NCI-H1105 (cell line): ENCODE results near the gene DOCK2.
A peak's percentile ranks its signal among the peaks of the same experiment; 100 is the strongest.
"Not testable (repeated sequence)": the region's sequence is repeated elsewhere in the genome, so short reads cannot be mapped to it uniquely, and the experiment has no call there.

Experiments
- DNase-seq: peaks from one replicate; lab custom pipeline; 2025; lab: John Stamatoyannopoulos, UW

DOCK2 gene

DNA sequence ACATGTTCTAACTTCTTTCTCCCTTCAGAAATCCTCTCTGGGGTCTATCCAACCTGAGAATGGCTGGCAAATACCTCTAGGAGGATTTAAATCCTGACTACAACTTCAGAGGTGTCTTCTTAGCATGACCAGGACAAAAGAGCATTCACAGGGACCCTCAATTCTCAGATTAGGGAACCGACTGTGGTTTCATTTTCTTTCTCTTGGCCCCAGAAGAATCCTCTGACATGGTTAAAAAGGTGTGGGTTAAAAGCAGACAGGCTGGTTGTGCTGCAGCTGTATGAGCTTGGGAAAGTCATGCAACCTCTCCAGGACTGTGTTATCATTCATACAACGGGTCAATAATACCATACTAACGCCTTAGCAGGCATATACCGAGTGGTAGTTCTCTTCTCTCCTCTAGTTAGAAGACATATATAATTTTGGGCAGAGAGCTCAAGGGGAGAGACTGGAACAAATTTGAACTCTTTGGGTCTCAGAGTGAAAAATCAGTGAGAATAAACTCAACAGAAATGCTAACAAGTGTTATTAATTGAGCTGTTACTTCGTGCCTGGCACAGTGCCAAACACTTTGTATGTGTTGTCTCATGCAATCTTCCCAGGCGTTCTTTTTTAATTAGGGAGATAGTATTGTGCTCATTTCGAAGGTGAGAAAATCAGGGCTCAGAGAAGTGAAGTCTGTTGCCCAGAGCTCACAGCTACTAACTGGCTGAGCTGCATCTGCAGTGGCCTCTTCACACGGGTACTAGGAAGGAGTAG, 308.0 kb downstream of the DOCK2 start:
- no peak for DNase-seq

DNA sequence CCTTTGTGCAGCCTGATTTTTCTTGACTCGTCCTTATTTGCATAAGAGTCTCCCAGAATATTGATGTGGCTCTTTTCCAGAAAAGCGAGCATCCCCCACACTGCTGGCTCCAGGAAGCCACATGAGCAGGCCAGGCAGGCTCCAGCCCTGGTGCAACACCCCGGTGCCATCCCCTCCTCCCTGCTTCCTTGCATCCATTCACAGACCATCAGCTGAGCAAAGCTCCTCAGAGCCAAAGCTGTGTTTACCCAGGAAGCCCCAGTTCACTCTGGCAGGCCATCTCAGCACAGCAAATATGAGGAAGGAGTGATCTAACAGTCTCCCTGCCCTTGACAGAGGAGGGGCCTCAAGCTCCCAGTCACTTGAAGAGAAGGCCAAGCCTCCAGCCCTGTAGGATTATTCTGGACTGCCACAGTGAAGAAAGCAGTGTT, 308.8 kb downstream of the DOCK2 start:
- DNase-seq, result no peak

DNA sequence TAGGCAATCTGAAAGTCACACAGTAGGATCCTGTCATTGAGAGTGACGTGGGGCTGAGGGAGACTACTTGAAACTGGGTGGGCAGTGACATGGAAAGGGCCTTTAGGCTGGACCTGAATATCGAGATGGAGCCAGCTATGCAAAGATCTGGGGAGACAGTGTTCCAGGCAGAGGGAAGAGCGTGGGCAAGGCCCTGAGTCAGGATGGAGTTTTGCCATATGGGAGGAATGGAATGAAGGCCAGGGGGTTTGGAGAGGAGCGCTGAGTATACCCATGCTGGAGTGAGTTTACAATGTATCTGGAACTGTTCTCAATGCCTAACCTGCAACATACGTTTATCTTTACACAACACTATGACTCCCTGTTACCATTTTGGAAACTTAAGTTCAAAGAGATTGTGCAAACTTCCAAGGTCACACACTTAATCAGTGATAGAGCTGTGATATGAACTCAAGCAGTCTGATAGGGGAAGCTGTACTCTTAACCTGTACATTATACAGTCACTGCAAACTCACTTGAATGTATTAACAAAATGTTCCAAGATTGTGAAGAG, 309.7 kb downstream of the DOCK2 start:
- DNase-seq, result no peak

DNA sequence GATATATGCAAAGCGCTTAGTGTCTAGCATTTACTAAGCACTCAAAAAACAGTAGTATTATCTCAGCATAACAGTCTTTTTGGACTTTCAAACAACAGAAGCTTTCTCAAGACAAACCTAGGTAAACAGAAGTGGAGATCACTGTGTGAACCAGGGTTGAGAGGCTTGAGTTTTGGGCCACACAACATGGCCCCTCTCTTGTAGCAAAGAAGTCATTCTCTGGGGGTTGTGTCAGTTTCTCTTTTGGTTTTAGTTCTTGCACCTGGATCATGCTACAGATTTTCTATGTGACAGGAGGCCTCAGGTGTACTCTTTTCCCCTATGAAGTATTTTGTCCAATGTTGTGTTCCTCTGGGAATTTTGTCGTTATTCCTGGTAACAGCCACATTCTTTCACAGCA, 313.3 kb downstream of the DOCK2 start:
- no peak for DNase-seq

DNA sequence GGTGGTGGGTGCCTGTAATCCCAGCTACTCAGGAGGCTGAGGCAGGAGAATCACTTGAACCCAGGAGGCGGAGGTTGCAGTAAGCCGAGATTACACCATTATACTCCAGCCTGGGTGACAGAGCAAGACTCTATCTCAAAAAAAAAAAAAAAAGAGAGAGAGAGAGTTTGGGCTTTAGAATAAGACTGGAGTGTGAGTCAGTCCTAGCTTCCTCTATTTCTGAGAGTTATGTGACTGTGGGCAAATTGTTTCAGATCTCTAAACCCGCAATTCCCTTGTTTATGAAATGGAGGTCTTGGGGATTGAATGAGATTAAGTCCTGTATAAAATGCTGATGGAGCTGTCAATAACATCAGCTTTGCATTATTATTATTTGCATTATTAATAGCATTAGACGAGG, 316.1 kb downstream of the DOCK2 start:
- DNase-seq, result not testable (repeated sequence)

DNA sequence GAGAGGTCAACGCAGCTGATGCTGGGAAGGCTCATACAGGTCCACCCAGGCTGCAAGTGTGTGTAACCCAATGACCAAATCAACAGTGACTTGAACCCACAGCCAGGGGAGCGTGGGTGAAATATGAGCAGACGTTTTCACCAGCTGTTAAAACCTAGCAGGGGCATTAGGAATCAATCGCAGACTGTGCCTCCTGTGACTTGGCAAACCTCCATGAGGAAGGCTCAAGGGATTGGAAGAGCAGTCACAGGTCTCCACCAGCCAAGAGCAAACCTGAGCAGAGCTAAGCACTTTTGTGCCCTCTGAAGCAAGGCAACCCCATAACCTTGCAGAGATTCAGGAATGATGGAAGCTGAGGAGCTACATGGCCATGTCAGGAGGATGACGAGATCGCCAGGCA, 317.7 kb downstream of the DOCK2 start:
- DNase-seq, result no peak

DNA sequence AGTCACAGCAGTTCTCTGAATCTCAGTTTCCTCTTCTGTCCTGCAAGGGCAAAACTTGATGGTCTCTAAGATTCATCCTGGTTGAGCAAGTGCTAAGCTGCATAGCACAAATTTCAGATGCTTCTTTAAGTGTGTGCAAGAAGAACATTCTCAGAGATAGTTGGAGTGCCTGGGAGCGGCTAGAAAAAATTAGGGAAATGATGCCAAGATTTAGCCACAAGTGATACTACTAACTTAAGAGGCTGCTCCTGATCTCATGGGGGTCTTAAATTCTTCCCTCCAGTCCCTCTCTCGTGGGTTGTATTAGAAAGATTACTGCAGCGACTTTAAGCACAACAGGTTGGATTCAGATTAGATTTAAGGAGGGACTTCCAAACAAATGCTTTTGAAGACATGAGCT, 319.1 kb downstream of the DOCK2 start:
- no peak for DNase-seq

DNA sequence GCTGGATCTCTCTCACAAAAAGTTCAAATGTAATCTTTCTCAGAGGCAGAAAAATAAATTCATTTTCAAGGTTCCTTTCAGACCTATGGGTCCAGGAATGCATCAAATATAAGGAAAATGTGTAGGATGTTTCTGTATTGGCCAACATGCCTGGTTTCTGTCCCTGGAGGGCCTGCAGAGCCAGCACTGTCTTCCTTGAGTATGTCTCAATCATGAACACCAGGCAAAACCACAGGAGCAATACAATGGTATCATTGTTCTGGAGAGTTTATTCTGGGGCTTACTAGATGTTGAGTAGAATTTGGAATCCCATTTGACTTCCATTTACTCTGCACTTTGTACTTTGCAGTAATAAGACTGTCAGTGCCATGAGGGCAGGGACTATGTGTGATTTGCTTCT, 319.7 kb downstream of the DOCK2 start:
- no peak for DNase-seq

DNA sequence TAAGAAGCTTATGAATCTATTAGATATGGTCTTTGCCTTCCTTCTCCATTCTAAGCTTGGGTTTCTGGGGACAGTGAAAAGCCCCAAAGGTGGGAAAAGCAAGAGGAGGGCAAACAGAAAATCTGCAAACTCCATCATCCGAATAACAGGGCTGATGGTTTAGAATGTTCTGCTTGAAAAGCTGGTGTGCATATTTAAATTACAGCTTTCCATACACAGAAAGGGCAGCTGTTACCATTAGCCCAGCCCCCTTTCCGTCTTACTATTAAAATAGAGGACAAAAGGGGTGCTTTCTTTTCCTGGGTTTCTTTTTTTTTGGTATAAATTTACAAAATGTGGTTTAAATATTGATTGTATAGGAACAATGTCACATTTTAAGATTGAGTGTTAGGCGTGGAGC, 321.2 kb downstream of the DOCK2 start:
- DNase-seq, result no peak

DNA sequence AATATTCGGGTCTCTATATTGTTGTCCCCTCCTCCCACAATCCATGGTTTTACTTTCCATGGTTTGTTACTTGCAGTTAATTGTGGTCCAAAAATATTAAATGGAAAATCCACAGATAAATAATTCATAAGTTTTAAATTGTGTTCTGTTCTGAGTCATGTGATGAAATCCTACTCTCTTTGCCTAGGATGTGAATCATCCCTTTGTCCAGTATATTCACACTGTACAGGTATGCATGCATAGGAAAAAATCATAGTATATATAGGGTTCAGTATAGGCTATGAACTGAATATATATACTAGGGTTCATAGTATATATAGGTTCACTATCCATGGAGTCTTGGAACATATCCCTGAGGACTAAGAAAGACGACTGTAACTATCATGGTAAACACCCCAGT, 323.6 kb downstream of the DOCK2 start:
- DNase-seq, result no peak

DNA sequence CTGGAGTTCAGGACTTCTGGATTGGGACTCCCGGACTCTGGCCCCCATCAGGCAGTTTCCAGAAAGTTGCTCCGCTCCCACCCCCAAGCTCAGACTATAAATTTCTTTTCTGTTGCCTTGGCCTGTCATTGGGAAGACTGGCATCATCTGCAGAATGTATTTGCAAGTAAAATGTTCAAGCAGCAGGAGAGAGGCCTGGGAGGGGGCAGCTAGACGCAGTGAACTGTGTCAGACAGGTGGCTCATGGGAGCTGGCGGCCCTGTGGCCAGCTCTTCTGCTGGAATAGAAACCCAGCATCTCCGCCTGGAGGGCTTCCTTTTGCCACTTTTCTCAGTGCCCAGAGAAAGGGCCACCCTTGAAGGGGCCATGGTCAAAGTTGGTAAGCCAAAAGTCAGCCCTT, 327.2 kb downstream of the DOCK2 start:
- no peak for DNase-seq

DNA sequence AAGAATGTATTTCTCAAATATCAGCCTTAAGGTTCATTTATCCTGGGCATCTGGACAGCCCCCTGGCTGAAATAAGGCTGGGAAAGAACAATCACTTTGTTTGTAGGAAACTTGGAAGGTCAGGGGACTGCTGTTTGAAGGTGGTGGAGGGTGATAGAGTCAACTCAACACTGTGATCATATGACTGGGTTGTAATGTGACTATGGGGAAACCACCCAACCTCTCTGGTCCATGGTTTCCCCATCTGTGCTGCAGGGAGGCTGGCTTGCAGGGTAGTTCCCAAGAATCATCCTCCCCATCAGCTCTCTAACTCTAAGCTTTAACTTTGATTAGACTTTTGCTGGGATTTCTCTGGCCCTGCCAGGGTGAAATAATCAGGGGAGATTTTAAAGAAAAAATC, 333.3 kb downstream of the DOCK2 start:
- no peak for DNase-seq

DNA sequence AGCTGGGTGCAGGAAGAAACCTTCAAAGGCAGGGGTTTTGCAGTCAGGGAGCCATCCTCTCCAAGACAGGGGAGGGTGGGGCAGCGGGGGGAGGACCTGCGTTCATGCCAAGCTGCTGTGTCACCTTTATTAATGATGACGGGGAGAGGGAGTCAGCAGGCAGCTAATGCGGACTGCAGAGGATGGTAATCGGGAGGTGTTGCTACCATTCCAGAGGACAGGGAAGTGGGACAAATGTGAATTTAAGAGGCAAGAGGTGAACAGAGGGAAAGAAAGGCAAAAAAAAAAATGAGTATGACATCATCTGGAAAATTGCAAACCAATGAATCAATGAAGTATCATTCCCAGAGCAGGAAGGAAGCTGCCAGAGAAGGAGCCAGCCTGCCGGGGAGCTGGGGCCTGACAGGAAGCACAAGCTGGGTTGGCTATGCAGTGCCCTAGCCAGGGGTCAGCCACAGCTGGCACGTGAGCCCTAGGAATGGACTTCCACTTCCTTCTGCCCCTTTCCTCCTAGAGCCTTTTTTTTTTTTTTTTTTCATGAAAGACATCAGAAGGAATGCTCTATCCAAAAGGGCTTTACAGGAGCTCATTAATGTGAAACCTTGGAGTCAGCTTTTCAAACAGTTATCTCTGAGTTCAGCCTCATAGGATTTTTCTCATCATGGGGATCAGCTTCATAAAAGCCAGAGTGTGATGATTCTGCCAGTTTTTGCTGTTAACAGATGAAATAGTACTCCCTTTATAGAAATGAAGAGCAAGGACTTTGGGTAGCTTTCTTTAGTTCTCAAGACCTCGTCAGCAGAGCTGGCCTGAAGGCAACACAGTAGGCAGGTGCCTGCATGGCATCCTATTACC, 334.1 kb downstream of the DOCK2 start:
- no peak for DNase-seq

DNA sequence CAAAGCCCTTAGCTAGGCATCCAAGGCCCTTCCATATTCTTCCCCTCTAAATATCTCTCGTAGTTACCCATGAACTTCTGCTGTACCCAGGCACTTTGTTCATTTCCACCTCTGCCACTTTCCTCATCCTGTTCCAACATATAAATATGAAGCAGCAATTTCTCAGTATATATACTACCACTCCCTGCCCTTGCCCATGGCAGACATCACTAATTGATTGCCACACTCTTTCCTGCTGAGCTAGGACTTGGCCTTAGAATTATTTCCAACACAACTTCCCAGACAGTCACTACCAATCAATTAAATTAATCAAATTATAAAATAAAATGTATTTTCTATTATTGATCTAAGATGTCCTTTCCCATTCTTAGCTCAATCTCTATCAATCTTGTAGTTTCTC, 334.7 kb downstream of the DOCK2 start:
- DNase-seq, result no peak

DNA sequence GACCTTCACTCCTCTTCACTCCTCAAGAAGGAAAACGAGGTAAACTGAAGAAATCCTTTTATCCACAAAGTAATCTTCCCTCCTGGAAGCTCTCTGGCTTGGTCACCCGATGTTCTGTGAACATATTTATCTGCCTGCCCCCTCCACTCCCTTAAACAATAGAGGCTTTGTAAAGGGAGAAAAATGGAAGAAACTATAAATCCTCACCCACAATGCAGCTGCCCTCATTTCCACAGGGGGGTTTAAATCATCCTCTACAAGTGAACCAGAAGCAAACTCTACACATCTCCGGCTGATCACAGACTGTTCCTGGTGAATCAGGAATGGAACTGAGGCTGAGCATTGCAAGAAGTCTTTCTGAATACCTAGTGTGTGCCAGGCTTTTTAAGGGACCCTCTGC, 336.0 kb downstream of the DOCK2 start:
- no peak for DNase-seq

DNA sequence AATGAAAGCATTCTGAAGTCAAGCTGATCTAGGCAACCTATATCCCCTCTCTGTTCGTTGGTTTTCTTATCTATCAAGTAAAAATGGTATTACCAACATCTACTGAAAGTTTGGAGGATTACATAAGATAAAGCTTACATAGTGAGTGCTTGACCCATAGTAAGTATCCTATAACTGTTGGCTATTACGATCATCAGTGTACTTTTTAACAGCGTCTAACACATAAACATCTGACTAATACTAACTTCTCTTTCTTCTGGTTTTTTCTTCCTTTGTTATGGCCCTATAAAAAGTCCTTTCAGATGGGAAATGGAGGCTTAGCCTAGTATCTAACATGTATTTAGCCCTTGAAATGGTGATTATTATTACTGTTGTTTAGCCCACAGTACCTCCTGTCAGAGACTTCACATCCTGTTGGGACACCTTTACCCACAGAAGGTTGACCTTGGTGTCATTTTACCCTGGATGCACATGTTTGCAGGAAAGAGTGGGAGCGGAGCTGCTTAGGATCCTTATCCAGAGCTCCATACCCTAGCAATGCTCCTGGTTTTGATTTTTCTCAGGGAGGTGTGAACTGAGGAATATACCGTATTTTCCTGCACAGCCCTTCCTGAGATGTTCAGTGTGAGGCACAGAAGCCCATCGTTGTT, 337.2 kb downstream of the DOCK2 start:
- DNase-seq, result no peak

DNA sequence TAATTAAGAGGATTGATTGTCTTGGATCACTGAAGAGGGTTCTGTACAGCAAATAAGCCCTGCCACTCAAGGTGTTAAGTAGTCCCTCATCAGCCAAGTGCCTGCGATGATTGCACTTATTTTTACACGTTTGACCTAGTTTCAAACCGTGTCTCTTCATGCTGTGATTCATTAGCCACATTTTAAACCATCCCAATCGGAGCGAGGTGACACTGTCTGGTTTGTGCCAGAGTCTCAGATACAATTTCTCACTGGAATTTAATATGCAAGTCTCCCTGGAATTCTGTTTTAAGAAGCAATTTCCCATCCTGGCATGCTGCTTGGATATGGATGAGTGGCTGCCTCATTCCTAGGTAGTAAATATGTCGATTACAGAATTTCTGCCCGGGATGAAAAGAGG, 341.6 kb downstream of the DOCK2 start:
- DNase-seq, result no peak

DNA sequence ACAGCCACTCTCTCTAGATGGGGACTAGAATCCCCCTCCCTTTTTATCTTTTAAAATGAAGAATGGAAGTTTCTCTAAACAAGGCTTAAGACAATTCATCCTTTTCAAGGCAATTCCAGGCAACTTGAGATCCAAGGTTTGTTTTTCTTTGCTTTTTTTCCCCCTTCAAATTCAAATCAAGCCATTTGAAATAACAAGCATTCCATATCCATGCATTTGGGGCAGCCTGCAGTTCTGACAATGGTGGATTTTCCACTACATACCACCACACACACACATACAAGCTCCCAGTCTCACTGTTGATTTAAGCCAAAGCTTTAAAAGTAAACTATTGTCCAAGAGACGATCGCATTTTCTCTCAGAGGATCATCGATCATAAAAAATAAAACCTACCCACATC, 342.8 kb downstream of the DOCK2 start:
- no peak for DNase-seq

DNA sequence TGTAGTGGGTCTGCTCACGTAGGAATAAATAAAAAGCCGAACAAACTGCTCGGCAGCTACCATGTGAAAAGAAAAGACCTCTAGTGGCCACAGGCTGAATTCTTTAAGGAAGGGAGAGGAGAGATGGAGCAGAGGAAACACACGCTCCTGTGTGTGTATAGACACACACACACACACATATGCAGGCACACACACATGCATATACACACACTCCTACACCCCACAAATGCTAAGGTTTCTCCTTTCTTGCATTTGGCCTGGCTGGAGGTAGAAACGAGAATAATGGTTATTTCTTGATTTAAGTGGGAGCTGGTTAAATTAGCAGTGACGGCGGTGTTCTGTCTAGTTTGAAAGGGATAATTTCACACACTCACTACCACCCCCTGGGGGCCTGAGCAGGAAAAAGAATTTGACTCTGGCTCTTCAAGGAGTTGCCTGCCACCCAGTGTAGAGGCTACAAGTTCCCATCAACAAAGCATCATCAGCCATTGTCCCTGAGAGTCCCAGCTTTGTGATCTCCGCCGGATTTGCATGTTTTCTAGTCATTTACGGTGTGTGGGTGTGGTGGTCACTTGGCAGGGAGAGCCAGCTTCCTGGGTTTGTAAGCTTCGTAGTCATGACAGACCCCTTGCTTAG, 343.5 kb downstream of the DOCK2 start, which contains the start of gene INSYN2B:
INSYN2B (minus strand) TSS at position 78 of the 636 bp plus-strand sequence. CDS start 96,597 bp downstream, outside the sequence.
- peak; percentile 21 for DNase-seq

DNA sequence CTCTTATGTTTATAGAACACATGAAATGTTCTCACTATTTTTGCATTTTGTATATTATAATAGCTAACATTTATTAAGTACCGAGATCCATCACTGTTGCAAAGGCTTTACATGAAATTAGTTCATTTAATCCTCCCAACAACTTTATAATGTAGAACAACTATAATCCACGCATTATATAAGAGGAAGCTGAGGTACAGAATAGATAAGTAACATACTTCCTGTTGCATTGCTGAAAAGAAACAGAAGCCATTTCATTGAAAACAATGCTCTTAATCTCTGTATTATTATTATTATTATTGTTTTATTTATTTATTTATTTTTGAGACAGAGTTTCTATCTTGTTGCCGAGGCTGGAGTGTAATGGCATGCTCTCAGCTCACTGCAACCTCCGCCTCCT, 351.1 kb downstream of the DOCK2 start:
- DNase-seq, result no peak

DNA sequence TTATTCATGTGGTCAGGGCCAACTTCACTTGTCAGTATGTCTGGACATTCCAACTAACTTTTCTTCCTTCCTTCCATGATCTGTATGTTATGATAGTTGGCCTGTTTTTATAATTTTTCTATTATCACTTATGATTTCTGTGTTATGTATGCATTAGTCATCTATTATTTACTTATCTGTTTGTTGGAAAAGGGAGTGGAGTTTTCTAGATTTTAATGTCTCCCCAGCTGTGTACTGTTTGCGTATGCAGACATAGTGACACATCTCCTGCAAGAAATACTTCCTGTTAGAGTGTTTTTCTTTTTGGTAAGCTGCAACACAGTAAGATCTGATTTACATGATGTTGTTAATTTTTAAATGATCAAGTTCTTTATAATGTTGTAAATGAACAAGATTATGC, 351.9 kb downstream of the DOCK2 start:
- DNase-seq, result no peak

DNA sequence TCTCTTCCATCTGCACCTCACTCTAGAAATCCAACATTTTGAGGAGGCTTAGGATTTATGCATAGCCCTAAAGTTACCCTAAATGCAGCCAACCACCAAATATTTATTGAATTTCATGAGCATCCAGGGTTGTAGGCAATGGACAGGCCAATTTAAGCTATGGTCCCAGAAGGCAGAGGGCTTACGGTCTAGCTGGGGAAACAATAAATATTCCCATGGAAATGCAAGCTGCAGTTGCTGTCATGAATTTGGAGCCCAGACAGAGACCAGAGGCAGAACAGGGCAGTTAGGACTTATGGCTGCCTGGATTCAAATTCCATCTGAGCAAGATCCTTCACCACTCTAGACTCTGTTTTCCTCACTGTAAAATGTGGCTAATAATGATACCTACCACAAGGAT, 352.3 kb downstream of the DOCK2 start:
- DNase-seq, result no peak
